ENCODE measurements around the gene PLXNA1. TPM values are rescaled to one million over a fixed set of nuclear protein-coding genes. Genes with fewer than 3 reads are reported as not detected.

Gene PLXNA1
- total RNA-seq, 1 donor from 2014 or later, result 209 TPM

GRCh38 chr3:127017229-127017628 is 34.3 kb downstream of the PLXNA1 start:
- DNase-seq (ENCODE audit: low read depth), result no peak

- no peak for DNase-seq (ENCODE audit: low read depth)
Observed at GRCh38 chr3:127017781-127018180, 34.9 kb downstream of the PLXNA1 start.

DNA sequence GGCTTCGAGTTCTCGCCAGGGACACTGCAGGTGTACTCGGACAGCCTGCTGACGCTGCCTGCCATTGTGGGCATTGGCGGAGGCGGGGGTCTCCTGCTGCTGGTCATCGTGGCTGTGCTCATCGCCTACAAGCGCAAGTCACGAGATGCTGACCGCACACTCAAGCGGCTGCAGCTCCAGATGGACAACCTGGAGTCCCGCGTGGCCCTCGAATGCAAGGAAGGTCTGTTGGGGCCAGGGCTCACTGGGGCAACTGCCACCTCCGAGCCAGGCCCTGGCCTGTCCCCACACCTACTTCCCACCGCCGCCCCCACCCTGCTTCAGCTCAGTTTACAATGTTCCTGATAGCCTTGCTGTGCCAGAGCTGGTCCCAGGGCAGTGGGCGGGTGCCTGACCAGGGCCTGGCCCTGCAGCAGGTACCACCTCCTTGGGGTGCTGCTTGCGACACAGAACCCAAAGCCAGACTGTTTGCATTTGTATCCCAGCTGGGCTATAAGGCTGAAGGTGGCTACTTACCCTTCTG is 35.5 kb downstream of the PLXNA1 start:
- DNase-seq (ENCODE audit: low read depth), result no peak

DNA sequence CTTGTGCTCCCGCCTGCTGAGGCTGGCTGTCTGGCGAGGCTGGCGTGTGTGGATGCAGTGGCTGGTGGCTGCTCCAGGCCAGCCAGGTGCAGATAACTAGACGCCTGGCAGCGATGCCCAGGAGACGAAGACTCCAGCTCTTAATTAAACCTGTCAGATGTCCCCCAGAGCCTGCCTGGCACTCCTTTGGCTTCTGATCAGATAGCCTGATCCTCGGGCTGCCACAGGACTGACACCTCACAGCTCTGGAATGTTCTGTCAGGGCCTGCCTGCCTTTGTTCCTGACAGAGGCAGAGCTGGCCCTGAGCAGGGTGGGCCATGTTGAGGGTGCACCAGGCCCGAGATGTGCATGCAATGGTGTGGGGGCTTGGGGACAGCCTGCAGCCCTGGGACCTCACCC is 36.5 kb downstream of the PLXNA1 start:
- DNase-seq (ENCODE audit: low read depth), result peak; percentile 83

DNA sequence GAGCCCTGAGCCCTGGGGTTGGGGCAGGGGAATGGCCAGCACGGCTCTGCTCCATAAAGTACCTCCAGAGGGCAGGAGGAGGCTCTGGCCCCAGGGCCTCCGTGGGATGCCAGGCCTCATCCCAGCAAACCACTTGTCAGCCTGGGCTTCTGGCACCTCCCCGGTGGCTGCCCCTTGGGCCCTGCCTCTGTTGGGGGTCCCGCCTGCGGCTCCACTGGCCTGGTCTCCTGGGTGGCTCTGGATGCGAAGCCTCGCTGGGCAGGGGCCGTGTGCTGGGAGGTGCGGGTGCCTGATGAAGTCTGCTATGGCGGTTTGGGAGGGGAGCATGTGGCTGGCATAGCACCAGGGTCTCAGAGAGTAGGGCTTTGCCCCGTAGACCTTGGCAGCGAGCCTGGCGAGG is 37.6 kb downstream of the PLXNA1 start:
- DNase-seq (ENCODE audit: low read depth), result no peak

DNA sequence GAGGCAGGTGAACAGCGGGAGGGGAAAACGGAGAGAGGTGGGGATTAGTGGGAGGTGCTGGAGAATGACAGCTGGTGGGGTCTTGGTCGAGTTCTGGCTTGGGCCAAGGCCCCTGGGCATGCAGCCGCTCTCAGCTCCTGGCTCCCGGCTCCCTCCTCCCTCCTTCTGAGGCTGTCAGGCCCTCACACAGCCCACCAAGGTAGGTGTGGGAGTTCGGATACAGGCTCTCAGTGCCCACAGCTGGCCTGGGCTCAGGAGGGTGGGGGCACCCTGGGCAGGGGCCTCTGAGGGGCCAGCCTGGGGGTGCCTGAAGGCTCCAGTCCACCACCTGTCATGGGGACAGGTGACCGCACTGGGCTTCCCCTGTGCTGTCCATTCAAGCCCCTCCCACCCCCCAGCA is 39.9 kb downstream of the PLXNA1 start:
- DNase-seq (ENCODE audit: low read depth), result no peak

- no peak for DNase-seq (ENCODE audit: low read depth)
Observed at GRCh38 chr3:127025456-127025855, 42.5 kb downstream of the PLXNA1 start.

DNA sequence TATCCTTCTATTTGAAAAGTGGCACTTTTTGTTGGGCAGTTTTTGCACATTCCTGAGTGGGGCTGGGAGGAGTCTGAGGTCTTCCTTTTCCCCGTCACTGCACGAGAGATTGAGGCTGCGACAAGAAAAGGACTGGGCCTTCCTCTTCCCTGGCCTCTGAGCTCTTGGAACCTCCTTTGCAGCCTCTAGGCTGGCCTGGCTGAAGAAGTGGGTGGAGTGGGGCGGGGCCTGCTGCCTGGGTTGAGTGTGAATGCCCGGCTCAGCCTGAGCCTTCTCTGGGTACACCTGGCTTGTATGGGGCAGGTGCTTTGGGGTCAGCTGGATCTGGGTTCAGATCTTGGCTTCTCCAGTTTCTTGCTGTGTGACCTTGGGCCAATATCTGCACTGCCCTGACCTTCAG is 43.1 kb downstream of the PLXNA1 start:
- no peak for DNase-seq (ENCODE audit: low read depth)

- DNase-seq (ENCODE audit: low read depth), result no peak
Observed at GRCh38 chr3:127026661-127027060, 43.7 kb downstream of the PLXNA1 start.

DNA sequence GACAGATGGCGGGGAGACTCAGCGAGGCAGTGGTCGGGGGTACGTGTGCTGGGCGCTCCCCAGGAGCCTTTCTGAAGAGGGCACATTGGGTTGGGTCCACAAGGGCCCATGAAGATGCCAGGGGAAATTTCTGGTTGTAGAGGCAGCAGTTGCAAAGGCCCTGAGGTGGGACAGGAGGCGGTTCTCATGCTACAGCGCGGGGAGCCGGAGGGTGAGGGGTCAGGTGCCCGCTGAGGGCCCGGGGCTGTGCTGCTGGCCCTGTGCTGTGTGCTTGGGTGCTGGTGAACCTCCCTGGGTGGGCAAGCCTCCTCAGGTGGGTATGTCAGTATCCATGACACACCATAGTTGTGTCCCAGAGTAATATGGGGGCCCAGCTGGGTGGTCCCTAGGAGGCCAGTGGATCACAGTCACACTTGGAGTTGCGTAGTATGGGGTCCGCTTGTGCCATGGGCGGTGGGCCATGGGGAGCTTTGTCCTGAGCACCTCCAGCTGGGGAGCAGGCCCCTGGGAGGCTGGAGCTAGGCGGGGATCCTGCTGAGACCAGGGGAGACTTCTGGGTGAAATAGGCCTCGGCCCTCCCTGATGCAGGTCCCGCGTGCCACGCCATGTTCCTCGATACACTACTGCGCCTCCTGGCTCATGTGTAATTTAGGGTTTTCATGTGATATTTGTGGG is 44.3 kb downstream of the PLXNA1 start:
- DNase-seq (ENCODE audit: low read depth), result no peak

DNA sequence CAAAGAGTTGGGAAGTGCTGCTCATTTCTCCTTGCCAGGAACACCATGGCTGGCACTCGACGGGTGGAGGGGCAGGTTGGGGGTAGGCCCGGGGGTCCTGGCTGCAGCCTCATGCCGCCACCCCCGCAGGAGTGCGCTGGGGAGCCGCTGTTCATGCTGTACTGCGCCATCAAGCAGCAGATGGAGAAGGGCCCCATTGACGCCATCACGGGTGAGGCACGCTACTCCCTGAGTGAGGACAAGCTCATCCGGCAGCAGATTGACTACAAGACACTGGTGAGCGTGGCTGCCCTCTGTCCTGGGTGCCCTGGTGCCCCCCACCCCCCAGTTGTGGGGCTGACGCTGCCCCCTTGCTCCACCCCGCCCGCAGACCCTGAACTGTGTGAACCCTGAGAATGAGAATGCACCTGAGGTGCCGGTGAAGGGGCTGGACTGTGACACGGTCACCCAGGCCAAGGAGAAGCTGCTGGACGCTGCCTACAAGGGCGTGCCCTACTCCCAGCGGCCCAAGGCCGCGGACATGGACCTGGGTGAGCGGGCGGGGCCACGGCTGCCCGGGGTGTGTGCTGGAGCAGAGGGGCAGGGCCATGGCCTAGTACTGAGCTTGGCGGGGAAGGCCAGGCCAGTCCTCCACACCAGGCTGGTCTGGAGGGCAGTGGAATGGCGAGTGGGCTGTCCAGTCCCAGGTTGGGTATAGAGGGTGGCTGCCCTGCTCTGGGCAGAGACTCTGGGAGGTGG is 45.1 kb downstream of the PLXNA1 start:
- DNase-seq (ENCODE audit: low read depth), result no peak

DNA sequence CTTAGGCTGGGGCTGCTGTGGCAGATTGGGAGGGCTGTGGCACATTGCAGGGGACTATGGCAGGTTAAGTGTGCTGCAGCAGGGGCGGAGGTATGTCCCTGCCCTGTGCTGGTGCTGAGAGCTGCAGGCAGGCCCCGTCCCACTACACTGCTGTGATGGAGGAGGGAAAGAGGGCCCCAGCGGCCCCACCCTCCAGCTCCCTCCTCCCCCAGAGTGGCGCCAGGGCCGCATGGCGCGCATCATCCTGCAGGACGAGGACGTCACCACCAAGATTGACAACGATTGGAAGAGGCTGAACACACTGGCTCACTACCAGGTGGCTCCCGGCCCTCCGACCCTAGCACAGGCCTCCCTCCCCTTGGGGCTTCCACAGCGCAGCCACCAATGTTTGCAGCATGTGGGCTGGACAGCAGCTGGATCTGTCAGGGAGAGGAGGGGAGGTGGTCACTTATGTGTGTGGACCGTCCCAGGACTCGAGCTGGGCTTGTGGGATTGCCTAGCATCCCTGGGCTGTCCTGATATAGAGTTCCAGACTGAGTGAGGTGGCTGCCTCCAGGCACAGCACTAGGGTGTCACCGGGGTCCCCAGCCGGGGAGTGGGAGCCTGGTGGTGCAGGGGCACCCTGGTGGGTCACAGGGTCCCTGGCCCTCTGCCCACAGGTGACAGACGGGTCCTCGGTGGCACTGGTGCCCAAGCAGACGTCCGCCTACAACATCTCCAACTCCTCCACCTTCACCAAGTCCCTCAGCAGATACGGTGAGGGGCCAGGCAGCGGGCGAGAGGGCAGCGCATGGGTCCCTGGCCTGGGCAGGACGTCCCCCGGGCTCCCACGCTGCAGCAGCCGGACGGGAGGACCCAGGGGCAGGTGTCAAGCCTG is 46.1 kb downstream of the PLXNA1 start:
- no peak for DNase-seq (ENCODE audit: low read depth)

- DNase-seq (ENCODE audit: low read depth), result no peak
Observed at GRCh38 chr3:127029658-127030507, 47.0 kb downstream of the PLXNA1 start.

- no peak for DNase-seq (ENCODE audit: low read depth)
Observed at GRCh38 chr3:127030508-127031412, 47.8 kb downstream of the PLXNA1 start.

GRCh38 chr3:127031413-127031810 is 48.5 kb downstream of the PLXNA1 start:
- DNase-seq (ENCODE audit: low read depth), result no peak

GRCh38 chr3:127031845-127032244 is 48.9 kb downstream of the PLXNA1 start:
- DNase-seq (ENCODE audit: low read depth), result no peak

- no peak for DNase-seq (ENCODE audit: low read depth)
Observed at GRCh38 chr3:127032296-127032990, 49.5 kb downstream of the PLXNA1 start.
